Measurements from ENCODE around the gene MVB12B.

Gene MVB12B

GRCh38 chr9:126439883-126440653, 113.4 kb downstream of the MVB12B start:
- DNase-seq (ENCODE audit: extremely low read depth, low read depth): no peak
- no peak for TF ChIP-seq CTCF (IDR thresholded peaks at IDR 0.05; ENCODE audit: low read depth, low read length, missing control alignments)
- no peak overlapping the region for H3K4me3 ChIP-seq (replicated peaks; ENCODE audit: low read depth, low read length)

GRCh38 chr9:126440940-126441339, 114.3 kb downstream of the MVB12B start:
- no peak overlapping the region for H3K4me3 ChIP-seq (replicated peaks; ENCODE audit: low read depth, low read length)
- DNase-seq (ENCODE audit: extremely low read depth, low read depth): no peak
- no peak for TF ChIP-seq CTCF (IDR thresholded peaks at IDR 0.05; ENCODE audit: low read depth, low read length, missing control alignments)

- no peak overlapping the region for H3K4me3 ChIP-seq (replicated peaks; ENCODE audit: low read depth, low read length)
- no peak for DNase-seq (ENCODE audit: extremely low read depth, low read depth)
- TF ChIP-seq CTCF (IDR thresholded peaks at IDR 0.05; ENCODE audit: low read depth, low read length, missing control alignments): no peak
Observed at GRCh38 chr9:126442636-126443035, 116.0 kb downstream of the MVB12B start.

- no peak for DNase-seq (ENCODE audit: extremely low read depth, low read depth)
- H3K4me3 ChIP-seq (replicated peaks; ENCODE audit: low read depth, low read length): no peak overlapping the region
- no peak for TF ChIP-seq CTCF (IDR thresholded peaks at IDR 0.05; ENCODE audit: low read depth, low read length, missing control alignments)
Observed at GRCh38 chr9:126443144-126443543, 116.5 kb downstream of the MVB12B start.

- no peak for DNase-seq (ENCODE audit: extremely low read depth, low read depth)
- H3K4me3 ChIP-seq (replicated peaks; ENCODE audit: low read depth, low read length): no peak overlapping the region
- no peak for TF ChIP-seq CTCF (IDR thresholded peaks at IDR 0.05; ENCODE audit: low read depth, low read length, missing control alignments)
Observed at GRCh38 chr9:126448136-126448535, 121.5 kb downstream of the MVB12B start.

GRCh38 chr9:126448865-126449577, 122.4 kb downstream of the MVB12B start:
- no peak for DNase-seq (ENCODE audit: extremely low read depth, low read depth)
- no peak for TF ChIP-seq CTCF (IDR thresholded peaks at IDR 0.05; ENCODE audit: low read depth, low read length, missing control alignments)
- H3K4me3 ChIP-seq (replicated peaks; ENCODE audit: low read depth, low read length): no peak overlapping the region

Measured in HFF-Myc (cell line).